ENCODE measurements around the gene MOCS3.

DNA sequence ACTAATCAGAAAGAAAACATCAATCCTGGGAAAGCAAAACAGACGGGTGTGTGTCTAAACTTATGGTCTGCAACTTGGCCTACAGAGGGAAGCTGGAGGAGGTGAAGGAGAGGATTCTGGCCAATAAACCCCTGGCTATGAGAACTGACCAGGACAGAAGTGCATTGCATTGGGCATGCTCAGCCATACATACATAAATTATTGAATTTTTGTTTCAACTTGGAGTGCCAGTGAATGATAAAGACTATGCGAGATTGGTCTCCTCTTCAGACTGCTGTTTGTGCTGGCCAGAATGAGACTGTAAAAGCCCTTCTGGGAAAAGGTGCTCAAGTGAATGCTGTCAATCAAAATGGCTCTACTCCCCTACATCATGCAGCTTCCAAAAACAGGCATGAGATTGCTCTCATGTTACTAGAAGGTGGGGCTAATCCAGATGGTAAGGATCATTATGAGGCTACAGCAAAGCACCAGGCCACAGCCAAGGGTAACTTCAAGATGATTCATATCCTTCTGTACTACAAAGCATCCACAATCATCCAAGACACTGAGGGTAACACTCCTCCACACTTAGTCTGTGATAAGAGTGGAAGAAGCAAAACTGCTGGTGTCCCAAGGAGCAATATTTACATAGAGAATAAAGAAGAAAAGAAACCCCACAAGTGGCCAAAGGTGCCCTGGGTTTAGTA, 44.8 kb upstream of the MOCS3 start:
- TF ChIP-seq POLR2A (IDR thresholded peaks at IDR 0.05): no peak
- TF ChIP-seq, protein P1, sequence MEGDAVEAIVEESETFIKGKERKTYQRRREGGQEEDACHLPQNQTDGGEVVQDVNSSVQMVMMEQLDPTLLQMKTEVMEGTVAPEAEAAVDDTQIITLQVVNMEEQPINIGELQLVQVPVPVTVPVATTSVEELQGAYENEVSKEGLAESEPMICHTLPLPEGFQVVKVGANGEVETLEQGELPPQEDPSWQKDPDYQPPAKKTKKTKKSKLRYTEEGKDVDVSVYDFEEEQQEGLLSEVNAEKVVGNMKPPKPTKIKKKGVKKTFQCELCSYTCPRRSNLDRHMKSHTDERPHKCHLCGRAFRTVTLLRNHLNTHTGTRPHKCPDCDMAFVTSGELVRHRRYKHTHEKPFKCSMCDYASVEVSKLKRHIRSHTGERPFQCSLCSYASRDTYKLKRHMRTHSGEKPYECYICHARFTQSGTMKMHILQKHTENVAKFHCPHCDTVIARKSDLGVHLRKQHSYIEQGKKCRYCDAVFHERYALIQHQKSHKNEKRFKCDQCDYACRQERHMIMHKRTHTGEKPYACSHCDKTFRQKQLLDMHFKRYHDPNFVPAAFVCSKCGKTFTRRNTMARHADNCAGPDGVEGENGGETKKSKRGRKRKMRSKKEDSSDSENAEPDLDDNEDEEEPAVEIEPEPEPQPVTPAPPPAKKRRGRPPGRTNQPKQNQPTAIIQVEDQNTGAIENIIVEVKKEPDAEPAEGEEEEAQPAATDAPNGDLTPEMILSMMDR (IDR thresholded peaks at IDR 0.05): no peak
